ENCODE results near the gene DCUN1D3.
A peak's percentile ranks its signal among the peaks of the same experiment; 100 is the strongest.
"Not testable (repeated sequence)": the region's sequence is repeated elsewhere in the genome, so short reads cannot be mapped to it uniquely, and the experiment has no call there.

The DCUN1D3 gene

GRCh38 chr16:20860995-20861394 is 39.2 kb downstream of the DCUN1D3 start:
- H3K9ac ChIP-seq (ENCODE audit: low read depth, low read length); H3K27me3 ChIP-seq (ENCODE audit: control insufficient read depth, insufficient read depth, low read length); H3K9me3 ChIP-seq (ENCODE audit: control insufficient read depth, insufficient read depth, low read length); H3K4me3 ChIP-seq (ENCODE audit: low read depth, low read length); H3K27ac ChIP-seq (ENCODE audit: low read depth, low read length): not testable (repeated sequence)
- Histone ChIP-seq H3K4me1 (ENCODE audit: control insufficient read depth, insufficient read depth, low read length) (peaks cover 22% of the 10 kb centered on the region), H3K36me3 (ENCODE audit: control insufficient read depth, insufficient read depth, low read length) (peaks cover 23% of the 10 kb centered on the region)

GRCh38 chr16:20860361-20860760 is 39.8 kb downstream of the DCUN1D3 start:
- Histone ChIP-seq H3K36me3 (ENCODE audit: control insufficient read depth, insufficient read depth, low read length) (peaks cover 23% of the 10 kb centered on the region), H3K4me3 (ENCODE audit: low read depth, low read length) (no peak overlapping the region), H3K9ac (ENCODE audit: low read depth, low read length) (no peak overlapping the region), H3K27me3 (ENCODE audit: control insufficient read depth, insufficient read depth, low read length) (no peaks in the 10 kb centered on the region), H3K27ac (ENCODE audit: low read depth, low read length) (no peak overlapping the region), H3K9me3 (ENCODE audit: control insufficient read depth, insufficient read depth, low read length) (no peaks in the 10 kb centered on the region), H3K4me1 (ENCODE audit: control insufficient read depth, insufficient read depth, low read length) (peaks cover 17% of the 10 kb centered on the region)

GRCh38 chr16:20859699-20860098 is 40.5 kb downstream of the DCUN1D3 start:
- peak overlapping the region; percentile 9 for H3K27ac ChIP-seq (ENCODE audit: low read depth, low read length)
- peaks cover 23% of the 10 kb centered on the region for H3K36me3 ChIP-seq (ENCODE audit: control insufficient read depth, insufficient read depth, low read length)
- no peak overlapping the region for H3K4me3 ChIP-seq (ENCODE audit: low read depth, low read length)
- no peaks in the 10 kb centered on the region for H3K9me3 ChIP-seq (ENCODE audit: control insufficient read depth, insufficient read depth, low read length)
- no peak overlapping the region for H3K9ac ChIP-seq (ENCODE audit: low read depth, low read length)
- H3K4me1 ChIP-seq (ENCODE audit: control insufficient read depth, insufficient read depth, low read length): peaks cover 17% of the 10 kb centered on the region
- H3K27me3 ChIP-seq (ENCODE audit: control insufficient read depth, insufficient read depth, low read length): no peaks in the 10 kb centered on the region

- no peak overlapping the region for H3K4me3 ChIP-seq (ENCODE audit: low read depth, low read length)
- no peak overlapping the region for H3K27ac ChIP-seq (ENCODE audit: low read depth, low read length)
- peaks cover 23% of the 10 kb centered on the region for H3K36me3 ChIP-seq (ENCODE audit: control insufficient read depth, insufficient read depth, low read length)
- H3K4me1 ChIP-seq (ENCODE audit: control insufficient read depth, insufficient read depth, low read length): peaks cover 17% of the 10 kb centered on the region
- no peaks in the 10 kb centered on the region for H3K27me3 ChIP-seq (ENCODE audit: control insufficient read depth, insufficient read depth, low read length)
- H3K9me3 ChIP-seq (ENCODE audit: control insufficient read depth, insufficient read depth, low read length): no peaks in the 10 kb centered on the region
- no peak overlapping the region for H3K9ac ChIP-seq (ENCODE audit: low read depth, low read length)
These were observed 40.9 kb downstream of the DCUN1D3 start for GRCh38 chr16:20859229-20859628.

GRCh38 chr16:20857281-20857680 is 42.9 kb downstream of the DCUN1D3 start:
- H3K27me3 ChIP-seq (ENCODE audit: control insufficient read depth, insufficient read depth, low read length): no peaks in the 10 kb centered on the region
- H3K4me1 ChIP-seq (ENCODE audit: control insufficient read depth, insufficient read depth, low read length): peaks cover 17% of the 10 kb centered on the region
- no peak overlapping the region for H3K27ac ChIP-seq (ENCODE audit: low read depth, low read length)
- H3K4me3 ChIP-seq (ENCODE audit: low read depth, low read length): no peak overlapping the region
- peaks cover 20% of the 10 kb centered on the region for H3K36me3 ChIP-seq (ENCODE audit: control insufficient read depth, insufficient read depth, low read length)
- H3K9ac ChIP-seq (ENCODE audit: low read depth, low read length): no peak overlapping the region
- H3K9me3 ChIP-seq (ENCODE audit: control insufficient read depth, insufficient read depth, low read length): no peaks in the 10 kb centered on the region

GRCh38 chr16:20854963-20855362 is 45.2 kb downstream of the DCUN1D3 start:
- Histone ChIP-seq H3K27ac (ENCODE audit: low read depth, low read length) (no peak overlapping the region), H3K9me3 (ENCODE audit: control insufficient read depth, insufficient read depth, low read length) (no peaks in the 10 kb centered on the region), H3K27me3 (ENCODE audit: control insufficient read depth, insufficient read depth, low read length) (no peaks in the 10 kb centered on the region), H3K4me3 (ENCODE audit: low read depth, low read length) (no peak overlapping the region), H3K9ac (ENCODE audit: low read depth, low read length) (no peak overlapping the region), H3K36me3 (ENCODE audit: control insufficient read depth, insufficient read depth, low read length) (peaks cover 6% of the 10 kb centered on the region; the same call in 1 of the 2 replicates), H3K4me1 (ENCODE audit: control insufficient read depth, insufficient read depth, low read length) (peaks cover 15% of the 10 kb centered on the region)

- no peak overlapping the region for H3K4me3 ChIP-seq (ENCODE audit: low read depth, low read length)
- no peak overlapping the region for H3K9ac ChIP-seq (ENCODE audit: low read depth, low read length)
- no peak overlapping the region for H3K27ac ChIP-seq (ENCODE audit: low read depth, low read length)
- no peaks in the 10 kb centered on the region for H3K9me3 ChIP-seq (ENCODE audit: control insufficient read depth, insufficient read depth, low read length)
- H3K36me3 ChIP-seq (ENCODE audit: control insufficient read depth, insufficient read depth, low read length): peaks cover 7% of the 10 kb centered on the region
- no peaks in the 10 kb centered on the region for H3K27me3 ChIP-seq (ENCODE audit: control insufficient read depth, insufficient read depth, low read length)
- H3K4me1 ChIP-seq (ENCODE audit: control insufficient read depth, insufficient read depth, low read length): peaks cover 7% of the 10 kb centered on the region
These were observed 46.1 kb downstream of the DCUN1D3 start for GRCh38 chr16:20853981-20854620.

GRCh38 chr16:20853143-20853542 is 47.0 kb downstream of the DCUN1D3 start:
- Histone ChIP-seq H3K4me3 (ENCODE audit: low read depth, low read length) (no peak overlapping the region), H3K9me3 (ENCODE audit: control insufficient read depth, insufficient read depth, low read length) (no peaks in the 10 kb centered on the region), H3K27me3 (ENCODE audit: control insufficient read depth, insufficient read depth, low read length) (no peaks in the 10 kb centered on the region), H3K4me1 (ENCODE audit: control insufficient read depth, insufficient read depth, low read length) (peaks cover 4% of the 10 kb centered on the region), H3K27ac (ENCODE audit: low read depth, low read length) (no peak overlapping the region), H3K36me3 (ENCODE audit: control insufficient read depth, insufficient read depth, low read length) (peaks cover 9% of the 10 kb centered on the region), H3K9ac (ENCODE audit: low read depth, low read length) (no peak overlapping the region)

- no peak overlapping the region for H3K27ac ChIP-seq (ENCODE audit: low read depth, low read length)
- peaks cover 4% of the 10 kb centered on the region; the same call in 1 of the 2 replicates for H3K4me1 ChIP-seq (ENCODE audit: control insufficient read depth, insufficient read depth, low read length)
- no peak overlapping the region for H3K9ac ChIP-seq (ENCODE audit: low read depth, low read length)
- H3K36me3 ChIP-seq (ENCODE audit: control insufficient read depth, insufficient read depth, low read length): peaks cover 8% of the 10 kb centered on the region
- no peak overlapping the region for H3K4me3 ChIP-seq (ENCODE audit: low read depth, low read length)
- no peaks in the 10 kb centered on the region for H3K9me3 ChIP-seq (ENCODE audit: control insufficient read depth, insufficient read depth, low read length)
- H3K27me3 ChIP-seq (ENCODE audit: control insufficient read depth, insufficient read depth, low read length): no peaks in the 10 kb centered on the region
These were observed 48.6 kb downstream of the DCUN1D3 start for GRCh38 chr16:20851601-20852000.

- no peak overlapping the region for H3K27ac ChIP-seq (ENCODE audit: low read depth, low read length)
- peaks cover 14% of the 10 kb centered on the region for H3K36me3 ChIP-seq (ENCODE audit: control insufficient read depth, insufficient read depth, low read length)
- no peaks in the 10 kb centered on the region for H3K27me3 ChIP-seq (ENCODE audit: control insufficient read depth, insufficient read depth, low read length)
- no peak overlapping the region for H3K9ac ChIP-seq (ENCODE audit: low read depth, low read length)
- peaks cover 4% of the 10 kb centered on the region; the same call in 1 of the 2 replicates for H3K4me1 ChIP-seq (ENCODE audit: control insufficient read depth, insufficient read depth, low read length)
- H3K4me3 ChIP-seq (ENCODE audit: low read depth, low read length): no peak overlapping the region
- no peaks in the 10 kb centered on the region for H3K9me3 ChIP-seq (ENCODE audit: control insufficient read depth, insufficient read depth, low read length)
These were observed 49.2 kb downstream of the DCUN1D3 start for GRCh38 chr16:20850981-20851380.

- peaks cover 4% of the 10 kb centered on the region; the same call in 1 of the 2 replicates for H3K4me1 ChIP-seq (ENCODE audit: control insufficient read depth, insufficient read depth, low read length)
- H3K4me3 ChIP-seq (ENCODE audit: low read depth, low read length): no peak overlapping the region
- no peak overlapping the region for H3K27ac ChIP-seq (ENCODE audit: low read depth, low read length)
- no peaks in the 10 kb centered on the region for H3K27me3 ChIP-seq (ENCODE audit: control insufficient read depth, insufficient read depth, low read length)
- H3K9ac ChIP-seq (ENCODE audit: low read depth, low read length): no peak overlapping the region
- H3K9me3 ChIP-seq (ENCODE audit: control insufficient read depth, insufficient read depth, low read length): no peaks in the 10 kb centered on the region
- H3K36me3 ChIP-seq (ENCODE audit: control insufficient read depth, insufficient read depth, low read length): peaks cover 26% of the 10 kb centered on the region
These were observed 50.4 kb downstream of the DCUN1D3 start for GRCh38 chr16:20849589-20850390.
